NCI-H2107 (cell line): ENCODE data around the gene LSP1.
"Not testable (repeated sequence)": the region's sequence is repeated elsewhere in the genome, so short reads cannot be mapped to it uniquely, and the experiment has no call there.

Experiments
- DNase-seq: peaks from one replicate; lab custom pipeline; 2025; lab: John Stamatoyannopoulos, UW

LSP1 gene

DNA sequence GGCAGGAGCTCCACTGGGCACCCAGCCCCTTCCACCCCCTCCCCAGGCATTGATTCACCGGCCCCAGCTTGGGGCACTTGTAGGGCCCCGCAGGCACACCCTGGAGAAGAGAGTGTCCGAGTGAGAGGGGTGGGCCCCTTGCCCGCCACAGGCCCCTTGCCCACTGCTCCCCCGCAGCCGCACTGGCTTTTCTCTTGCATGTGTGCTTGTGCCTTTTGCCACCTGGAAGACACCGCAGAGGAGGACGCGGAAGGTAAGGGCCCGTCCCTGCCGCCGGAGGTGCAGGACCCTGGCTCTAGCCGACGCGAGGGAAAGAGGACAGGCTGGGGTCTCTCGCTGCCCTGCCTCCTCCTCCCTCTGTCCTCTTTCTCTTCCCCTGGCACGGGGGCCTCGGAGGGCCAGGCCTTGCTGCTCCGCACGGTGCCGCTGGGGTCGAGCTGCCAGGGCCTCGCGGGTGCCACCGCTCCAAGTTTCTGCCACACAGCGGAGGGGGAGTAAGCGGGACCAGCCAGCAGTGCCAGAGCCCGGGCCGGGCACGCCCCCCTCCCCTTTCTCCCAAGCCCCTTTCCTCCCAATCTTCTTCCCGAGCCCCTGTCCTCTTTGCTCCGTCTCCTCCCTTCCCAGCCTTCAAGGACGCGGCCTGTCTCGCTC, 76.1 kb downstream of the LSP1 start:
- DNase-seq, result no peak

DNA sequence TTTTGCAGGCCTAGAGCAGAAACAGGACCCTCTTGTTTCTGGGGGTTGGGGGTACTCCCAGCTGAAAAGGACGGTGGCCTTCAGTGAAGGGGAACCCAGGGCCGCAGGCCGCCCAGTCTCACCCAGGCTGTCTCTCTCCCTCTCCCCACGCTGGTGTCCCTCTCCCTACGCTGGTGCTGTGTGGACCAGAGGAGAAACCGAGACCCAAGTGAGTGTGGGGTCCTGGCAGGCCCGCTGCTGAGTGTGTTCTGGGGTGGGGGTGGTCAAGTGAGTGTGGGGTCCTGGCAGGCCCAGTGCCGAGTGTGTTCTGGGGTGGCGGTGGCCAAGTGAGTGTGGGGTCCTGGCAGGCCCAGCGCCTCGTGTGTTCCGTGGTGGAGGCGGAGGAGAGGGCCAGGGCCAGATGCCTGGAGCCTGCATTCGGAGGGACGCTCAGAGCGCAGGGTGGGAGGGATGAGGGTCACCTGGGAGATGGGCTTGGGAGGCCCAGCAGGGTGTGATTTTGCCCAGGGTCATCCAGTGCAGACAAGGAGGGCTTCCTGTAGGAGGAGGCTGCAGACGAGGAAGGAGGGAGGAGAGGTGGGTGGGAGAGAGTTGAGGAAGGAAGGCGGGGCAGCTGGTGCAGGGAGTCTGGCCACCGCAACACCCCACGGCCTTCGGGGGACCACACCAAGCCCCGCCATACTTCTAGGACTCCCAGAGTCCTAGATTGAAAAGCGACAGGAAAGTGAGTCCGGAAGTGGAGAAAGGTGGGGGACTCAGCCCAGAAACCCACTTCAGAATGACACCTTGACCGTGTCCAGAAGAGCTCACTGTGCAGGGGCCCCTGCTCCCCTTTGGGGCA, 77.0 kb downstream of the LSP1 start:
- no peak for DNase-seq

DNA sequence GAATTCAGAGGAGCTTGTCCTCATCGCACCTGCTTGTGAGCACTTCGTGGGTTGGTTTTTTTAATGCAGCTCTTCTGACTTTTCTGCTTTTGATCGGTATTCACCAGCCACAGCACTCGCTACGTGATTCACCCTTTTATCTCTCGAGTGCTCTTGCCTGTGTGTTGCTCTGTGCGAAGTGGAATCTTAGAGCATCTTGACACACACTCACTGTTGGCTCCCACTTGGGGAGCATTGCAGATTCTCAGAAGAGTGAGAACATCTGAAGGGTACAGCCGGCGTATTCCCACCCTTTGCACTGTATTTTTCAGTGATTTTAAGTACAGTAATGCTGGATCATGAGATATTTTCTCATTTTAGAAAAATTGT, 77.6 kb downstream of the LSP1 start:
- no peak for DNase-seq

DNA sequence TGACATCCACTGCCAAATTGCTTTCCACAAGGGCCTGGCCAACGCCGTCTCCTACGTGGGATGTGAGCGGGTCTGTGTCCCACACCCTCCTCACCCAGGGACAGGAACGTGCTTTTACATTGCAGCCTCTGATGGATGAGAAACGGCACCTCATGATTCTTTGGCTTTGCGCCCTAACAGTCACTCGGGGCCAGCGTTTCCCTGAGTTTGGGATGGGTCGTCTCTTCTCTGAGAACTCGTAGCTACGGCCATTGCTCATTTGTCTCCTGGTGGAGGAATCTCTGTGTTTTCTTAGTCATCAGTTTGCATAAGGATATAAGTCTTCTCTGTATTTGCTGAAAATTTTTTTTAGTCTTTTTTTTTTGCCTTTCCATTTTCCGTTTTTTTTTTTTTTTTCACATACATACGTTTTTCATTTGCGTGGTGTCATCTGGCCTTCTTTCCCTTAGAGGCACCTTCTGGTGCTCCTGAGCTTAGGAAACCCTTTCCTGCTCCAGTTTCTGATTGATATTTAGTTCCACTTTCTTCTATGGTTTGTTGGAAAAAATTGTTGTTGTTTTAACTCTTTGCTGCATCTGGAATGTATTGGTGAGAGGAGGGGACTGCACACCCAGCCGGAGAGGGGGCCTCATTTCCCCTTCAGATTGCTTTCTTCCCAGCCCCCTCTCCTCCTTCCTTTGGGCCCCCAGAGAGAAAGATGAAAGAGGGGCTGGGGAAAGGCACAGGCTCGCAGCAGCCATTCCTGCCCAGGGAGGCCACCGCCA, 78.6 kb downstream of the LSP1 start:
- DNase-seq, result no peak

DNA sequence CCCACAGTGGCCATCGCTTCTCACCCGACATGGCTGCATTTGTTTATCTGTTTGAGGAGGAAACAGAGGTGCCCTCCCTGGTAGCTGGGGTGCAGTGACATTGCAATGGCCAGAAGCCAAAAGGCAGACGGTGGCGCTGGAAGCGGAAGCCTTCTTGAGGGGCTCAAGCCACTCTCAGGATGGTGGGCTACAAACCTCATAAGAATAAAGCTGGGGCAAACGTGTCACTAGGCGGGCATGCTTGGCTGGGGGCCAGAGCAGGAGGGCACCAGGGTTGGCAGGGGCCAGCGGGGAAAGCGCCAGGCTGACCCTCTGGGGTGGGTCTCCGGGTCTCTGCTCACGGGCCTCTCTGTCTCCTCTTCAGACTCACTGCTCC, 79.2 kb downstream of the LSP1 start:
- no peak for DNase-seq

DNA sequence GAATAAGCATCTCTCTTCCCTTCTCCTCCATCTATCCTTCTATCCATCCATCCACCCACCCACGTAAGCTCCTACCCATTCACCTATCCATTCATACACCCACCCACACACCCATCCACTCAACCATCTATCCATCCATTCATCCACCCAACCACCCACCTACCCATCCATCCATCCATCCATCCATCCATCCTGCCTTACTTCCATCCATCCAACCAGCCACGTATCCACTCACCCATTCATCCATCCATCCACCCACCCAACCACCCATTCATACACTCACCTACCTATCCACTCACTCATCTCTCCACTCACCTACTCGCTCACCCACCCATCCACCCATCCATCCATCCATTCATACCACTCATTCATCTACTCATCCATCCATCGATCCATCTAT, 79.8 kb downstream of the LSP1 start:
- no peak for DNase-seq

GRCh38 chr11:1933416-1934334, 80.8 kb downstream of the LSP1 start:
- no peak for DNase-seq

DNA sequence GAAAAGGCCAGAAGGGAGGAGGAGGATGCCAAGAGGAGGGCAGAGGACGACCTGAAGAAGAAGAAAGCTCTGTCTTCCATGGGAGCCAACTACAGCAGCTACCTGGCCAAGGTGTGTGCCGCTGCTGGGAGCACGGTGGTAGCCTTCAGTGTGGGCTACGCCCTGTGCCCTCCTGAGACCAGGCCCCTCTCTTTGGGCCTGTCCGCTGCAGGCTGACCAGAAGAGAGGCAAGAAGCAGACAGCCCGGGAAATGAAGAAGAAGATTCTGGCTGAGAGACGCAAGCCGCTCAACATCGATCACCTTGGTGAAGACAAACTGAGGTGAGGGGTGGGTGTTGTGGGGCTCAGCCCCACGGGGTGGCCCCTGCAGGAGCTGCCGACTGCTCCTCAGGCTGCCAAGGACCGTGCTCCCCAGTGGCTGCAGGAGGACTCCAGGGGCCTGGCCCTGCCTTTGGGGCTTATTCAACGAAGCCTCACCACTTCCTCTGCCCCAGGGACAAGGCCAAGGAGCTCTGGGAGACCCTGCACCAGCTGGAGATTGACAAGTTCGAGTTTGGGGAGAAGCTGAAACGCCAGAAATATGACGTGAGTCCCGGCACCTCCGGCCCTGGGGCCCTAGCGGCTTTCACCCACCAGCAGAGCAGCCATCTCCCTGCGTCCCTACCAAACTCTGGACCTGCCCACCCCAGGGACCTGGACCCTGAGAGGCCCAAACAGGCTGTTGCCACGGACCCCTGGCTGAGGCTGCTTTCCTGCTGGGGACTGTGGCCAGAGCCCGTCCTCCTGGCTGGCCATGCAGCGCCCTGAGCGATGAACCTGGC, 81.7 kb downstream of the LSP1 start:
- no peak for DNase-seq

GRCh38 chr11:1935156-1936071, 82.5 kb downstream of the LSP1 start:
- no peak for DNase-seq

- DNase-seq, result no peak
Observed at GRCh38 chr11:1936072-1936780, 83.3 kb downstream of the LSP1 start.

- no peak for DNase-seq
Observed at GRCh38 chr11:1936781-1937615, 84.1 kb downstream of the LSP1 start.

GRCh38 chr11:1937616-1938342, 84.9 kb downstream of the LSP1 start:
- no peak for DNase-seq

- DNase-seq, result no peak
Observed at GRCh38 chr11:1938343-1939005, 85.6 kb downstream of the LSP1 start.

DNA sequence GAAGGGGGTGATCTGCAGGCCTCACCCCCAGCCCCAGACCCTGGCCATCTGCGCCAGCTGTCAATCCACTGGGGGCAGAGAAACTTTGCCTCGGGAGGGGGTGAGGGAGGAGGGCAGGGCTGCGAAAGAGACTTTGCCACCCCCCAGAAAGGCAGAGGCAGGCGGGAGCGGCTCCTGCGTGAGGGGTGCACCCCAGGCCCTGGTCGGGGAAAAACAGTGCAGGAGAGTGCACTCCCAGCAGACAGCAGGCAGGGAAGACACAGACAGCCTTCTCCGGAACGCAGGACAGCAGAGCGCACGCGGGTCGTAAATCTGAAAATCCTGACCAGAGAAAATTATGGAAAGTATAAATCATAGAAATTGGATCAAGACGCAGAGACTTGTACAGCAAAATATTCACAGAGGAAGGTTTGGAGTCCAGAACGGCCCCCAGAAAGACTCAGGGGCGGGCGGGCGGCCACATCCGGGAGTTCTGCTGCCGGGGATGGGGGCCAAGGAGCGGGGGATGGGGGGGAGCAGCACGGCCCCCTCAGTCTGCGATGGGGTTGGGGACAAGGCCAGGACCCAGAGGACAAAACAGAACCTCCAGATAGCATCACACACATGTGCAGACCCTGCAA, 86.2 kb downstream of the LSP1 start:
- no peak for DNase-seq

DNA sequence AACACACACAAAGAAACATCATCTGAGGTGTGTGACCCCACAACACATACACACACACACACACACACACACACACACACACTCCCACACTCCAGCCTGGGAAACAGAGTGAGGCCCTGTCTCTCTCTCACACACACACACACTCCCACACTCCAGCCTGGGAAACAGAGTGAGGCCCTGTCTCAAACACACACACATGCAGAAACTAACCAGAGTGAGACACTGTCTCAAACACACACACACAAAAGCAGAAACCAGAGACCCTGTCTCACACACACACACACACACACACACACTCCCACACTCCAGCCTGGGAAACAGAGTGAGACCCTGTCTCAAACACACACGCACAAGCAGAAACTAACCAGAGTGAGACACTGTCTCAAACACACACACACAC, 86.9 kb downstream of the LSP1 start:
- not testable (repeated sequence) for DNase-seq
